HepG2 (cell line): ENCODE data around the gene PREX1. TPM values are rescaled to one million over a fixed set of nuclear protein-coding genes. Genes with fewer than 3 reads are reported as not detected.

Experiments
- ADNP ChIP-seq: sonication (generic); formaldehyde crosslinking; IDR thresholded peaks from 2 replicates; pipeline ENCODE4 v1.4.0; 2020; ENCODE audit warnings: missing genetic modification reagents
- ARNT ChIP-seq: fragments of 450-650 bp; IDR thresholded peaks from 2 replicates; pipeline ENCODE4 v1.6.1; 2017
- CBX2 ChIP-seq, 2 experiments: fragments of 200-600 bp in 1 of 2; sonication (generic); formaldehyde crosslinking in 1 of 2; IDR thresholded peaks; 2 replicates each; pipeline versions ENCODE4 v1.7.0 to v1.8.1; 2018 to 2022; ENCODE audit warnings: low read depth in 2 of 2, low read length in 1 of 2, mild to moderate bottlenecking in 1 of 2, missing genetic modification reagents in 1 of 2
- CEBPG ChIP-seq: IDR thresholded peaks from 2 replicates; pipeline ENCODE4 v1.6.1; 2016
- DR1 ChIP-seq: sonication (generic); formaldehyde crosslinking; IDR thresholded peaks from 2 replicates; pipeline ENCODE4 v1.8.0; 2021; ENCODE audit warnings: mild to moderate bottlenecking, missing genetic modification reagents, inconsistent platforms
- GPN1 ChIP-seq: sonication (generic); formaldehyde crosslinking; IDR thresholded peaks from 2 replicates; pipeline ENCODE4 v1.5.1; 2020; ENCODE audit warnings: missing genetic modification reagents, borderline replicate concordance
- HNRNPLL ChIP-seq: fragments of 200-400 bp; formaldehyde crosslinking; IDR thresholded peaks from 2 replicates; pipeline ENCODE4 v1.6.1; 2017; ENCODE audit warnings: mild to moderate bottlenecking, low read depth, low read length; ENCODE audit not compliant: poor library complexity, severe bottlenecking
- HOXA3 ChIP-seq: sonication (generic); formaldehyde crosslinking; IDR thresholded peaks from 2 replicates; pipeline ENCODE4 v1.5.0; 2020; ENCODE audit warnings: missing genetic modification reagents
- KLF11 ChIP-seq: IDR thresholded peaks from 2 replicates; pipeline ENCODE4 v1.6.1; 2016; ENCODE audit warnings: missing compliant biosample characterization
- REST ChIP-seq, 2 experiments: IDR thresholded peaks; 2 replicates each; pipeline ENCODE4 v1.6.1; 2011 to 2012; ENCODE audit warnings: low read length in 2 of 2, borderline replicate concordance in 1 of 2, low read depth in 1 of 2, mild to moderate bottlenecking in 1 of 2, moderate library complexity in 1 of 2
- TGIF2 ChIP-seq: IDR thresholded peaks from 2 replicates; pipeline ENCODE4 v1.6.1; 2016; ENCODE audit warnings: control low read depth, missing compliant biosample characterization
- THAP11 ChIP-seq: IDR thresholded peaks from 2 replicates; pipeline ENCODE4 v1.6.1; 2016; ENCODE audit warnings: missing biosample characterization, missing genetic modification reagents
- ZBTB20 ChIP-seq: sonication (generic); formaldehyde crosslinking; IDR thresholded peaks from 2 replicates; pipeline ENCODE4 v1.8.1; 2023; ENCODE audit warnings: missing genetic modification reagents, low read depth, mild to moderate bottlenecking, borderline replicate concordance
- ZBTB38 ChIP-seq: sonication (generic); formaldehyde crosslinking; IDR thresholded peaks from 2 replicates; pipeline ENCODE4 v1.5.1; 2020; ENCODE audit warnings: mild to moderate bottlenecking, missing genetic modification reagents
- ZFP37 ChIP-seq: sonication (generic); formaldehyde crosslinking; IDR thresholded peaks from 2 replicates; pipeline ENCODE4 v1.4.0; 2020; ENCODE audit warnings: missing genetic modification reagents, borderline replicate concordance
- ZFX ChIP-seq: sonication (generic); formaldehyde crosslinking; IDR thresholded peaks from 2 replicates; pipeline ENCODE4 v1.4.0; 2020; ENCODE audit warnings: mild to moderate bottlenecking, low read depth, missing genetic modification reagents, moderate library complexity
- ZNF12 ChIP-seq: sonication (generic); formaldehyde crosslinking; IDR thresholded peaks from 2 replicates; pipeline ENCODE4 v1.5.0; 2020; ENCODE audit warnings: missing genetic modification reagents
- ZNF280B ChIP-seq: sonication (generic); formaldehyde crosslinking; IDR thresholded peaks from 2 replicates; pipeline ENCODE4 v1.5.0; 2020; ENCODE audit warnings: missing genetic modification reagents, mild to moderate bottlenecking, borderline replicate concordance
- ZNF513 ChIP-seq: sonication (generic); formaldehyde crosslinking; conservative IDR thresholded peaks from 2 replicates; pipeline ENCODE4 v1.5.0; 2020; ENCODE audit warnings: missing genetic modification reagents
- ZNF761 ChIP-seq: sonication (generic); formaldehyde crosslinking; conservative IDR thresholded peaks from 2 replicates; pipeline ENCODE4 v1.4.0; 2020; ENCODE audit warnings: mild to moderate bottlenecking, missing genetic modification reagents
- ZSCAN5A ChIP-seq: sonication (generic); formaldehyde crosslinking; IDR thresholded peaks from 2 replicates; pipeline ENCODE4 v1.8.0; 2022; ENCODE audit warnings: mild to moderate bottlenecking, missing genetic modification reagents, borderline replicate concordance
- polyA plus RNA-seq, 8 experiments: library from polyadenylated mRNA; depleted of rRNA in 3 of 8; stranded (reverse) in 7 of 8; unstranded in 1 of 8; fragments of >200 nt; fragmentation: Illumina TruSeq in 4 of 8; extraction: Trizol in 4 of 8; gene quantifications; 2 replicates each; pipeline versions ENCODE4 v1.2.1 to v1.2.3, GENCODE V29; 2011 to 2016; ENCODE audit warnings: low read depth in 4 of 8, missing spikeins in 1 of 8, mixed read lengths in 1 of 8; ENCODE audit not compliant: insufficient read depth in 1 of 8
- total RNA-seq, 5 experiments: library from RNA; depleted of rRNA; stranded (reverse); fragments of >200 nt; fragmentation: Illumina TruSeq; extraction: Trizol; gene quantifications; 2 replicates each; pipeline ENCODE4 v1.2.3, GENCODE V29; 2016; ENCODE audit warnings: low read depth in 1 of 5

Gene PREX1
- total and polyA plus RNA-seq, 2 of the 13 experiments (the other 11 are each of a cell fraction or from before 2014, with no cell fraction given): 0.02 to 0.04 TPM

- TF ChIP-seq ZNF280B (CRISPR knock-in tag): peak; percentile 12; the same call in 1 of the 2 replicates
- peak; percentile 94 for TF ChIP-seq CEBPG (CRISPR knock-in tag)
- no peak for TF ChIP-seq ZNF761 (CRISPR knock-in tag)
- TF ChIP-seq ZFX: no peak
- TF ChIP-seq ZBTB20 (CRISPR knock-in tag): no peak
- TF ChIP-seq DR1 (CRISPR knock-in tag): no peak
- TF ChIP-seq ZBTB38 (CRISPR knock-in tag): no peak
- TF ChIP-seq TGIF2 (CRISPR knock-in tag): no peak
- TF ChIP-seq HNRNPLL: no peak
- TF ChIP-seq ZNF12 (CRISPR knock-in tag): no peak
- TF ChIP-seq CBX2 (IDR thresholded peaks at IDR 0.05; ENCODE audit: low read depth, low read length): no peak
- no peak for TF ChIP-seq CBX2 (CRISPR knock-in tag; IDR thresholded peaks at IDR 0.05; ENCODE audit: low read depth)
- TF ChIP-seq GPN1: no peak
- TF ChIP-seq ZFP37 (CRISPR knock-in tag): no peak
- TF ChIP-seq THAP11 (CRISPR knock-in tag): peak; percentile 50; the same call in 1 of the 2 replicates
- TF ChIP-seq KLF11 (CRISPR knock-in tag): no peak
- no peak for TF ChIP-seq ZNF513 (CRISPR knock-in tag)
- TF ChIP-seq REST (IDR thresholded peaks at IDR 0.05; ENCODE audit: borderline replicate concordance in 1 of 2, low read depth in 1 of 2, low read length in 2 of 2): no peak; a peak in 1 of 4 replicates
- TF ChIP-seq ARNT: no peak
- TF ChIP-seq HOXA3: peak; percentile 60
- TF ChIP-seq ZSCAN5A (CRISPR knock-in tag): no peak
- TF ChIP-seq ADNP (CRISPR knock-in tag): peak; percentile 83; the same call in 1 of the 2 replicates
These were observed 230.1 kb downstream of the PREX1 start (continued) for GRCh38 chr20:48597521-48598302.
